ENCODE results near the gene HTT-AS. TPM values are rescaled to one million over a fixed set of nuclear protein-coding genes. Genes with fewer than 3 reads are reported as not detected.

HTT-AS gene
- total RNA-seq, 1 donor from 2014 or later: not detected

- Histone ChIP-seq H3K27ac (no peak overlapping the region), H3K36me3 (no peaks in the 10 kb centered on the region), H3K4me3 (no peak overlapping the region), H3K4me1 (no peaks in the 10 kb centered on the region), H3K27me3 (ENCODE audit: low read depth) (no peaks in the 10 kb centered on the region), H3K9me3 (no peaks in the 10 kb centered on the region)
- DNase-seq: no peak
- intact Hi-C loops (cut with DNase I): no loop called here
- no peak for ATAC-seq
- no peak for TF ChIP-seq CTCF (IDR thresholded peaks at IDR 0.05)
Observed at GRCh38 chr4:3016961-3017360, 57.4 kb downstream of the HTT-AS start.

- no peak for ATAC-seq
- no peaks in the 10 kb centered on the region for H3K36me3 ChIP-seq
- no peaks in the 10 kb centered on the region for H3K27me3 ChIP-seq (ENCODE audit: low read depth)
- H3K27ac ChIP-seq: no peak overlapping the region
- H3K4me3 ChIP-seq: no peak overlapping the region
- no peak for DNase-seq
- TF ChIP-seq CTCF (IDR thresholded peaks at IDR 0.05): no peak
- no peaks in the 10 kb centered on the region for H3K4me1 ChIP-seq
- no peaks in the 10 kb centered on the region for H3K9me3 ChIP-seq
- intact Hi-C loops (cut with DNase I): no loop called here
Observed at GRCh38 chr4:3013839-3014350, 60.4 kb downstream of the HTT-AS start.

Other genes starting within 250 kb of the HTT-AS start
- gene ADD1, start 230.7 kb downstream of the HTT-AS start, total RNA-seq: 279 TPM
- 20.7 TPM for gene NOP14, start 111.1 kb downstream of the HTT-AS start, total RNA-seq
- 7.1 TPM for gene GRK4, start 111.0 kb downstream of the HTT-AS start, total RNA-seq
- 73.1 TPM for gene HTT, start 143 bp upstream of the HTT-AS start, total RNA-seq
- 1.9 TPM for gene MSANTD1, start 174.6 kb upstream of the HTT-AS start, total RNA-seq
- gene RGS12, start 218.5 kb upstream of the HTT-AS start, total RNA-seq: 59.5 TPM

Measured in lower lobe of right lung (tissue), 2 donors.